Measurements from ENCODE around the gene CYP3A5. TPM values are rescaled to one million over a fixed set of nuclear protein-coding genes. Genes with fewer than 3 reads are reported as not detected.

Gene CYP3A5
- total and polyA plus RNA-seq, 2 of the 8 experiments (the other 6 are each of a cell fraction or from before 2014, with no cell fraction given), result 0.06 TPM; not detected in 1

DNA sequence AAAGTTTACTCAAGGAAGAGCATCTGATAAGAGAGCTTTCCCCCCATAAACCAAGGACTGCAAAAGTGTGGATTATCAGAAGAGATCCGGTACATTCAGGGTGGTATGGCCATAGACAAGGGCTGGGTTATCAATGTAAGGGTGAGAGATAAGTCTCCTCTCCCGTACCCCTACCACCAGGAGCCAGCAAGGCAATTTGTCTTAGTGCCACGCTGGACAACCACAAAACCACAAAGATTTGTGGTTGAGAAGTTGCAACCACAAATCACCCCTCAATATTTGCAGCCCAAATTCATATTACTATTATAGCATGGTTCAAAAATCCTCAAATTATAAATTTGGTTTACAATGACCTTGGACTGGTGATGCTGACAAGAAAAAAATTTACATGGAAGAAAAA, 65.3 kb downstream of the CYP3A5 start (continued):
- TF ChIP-seq, protein P1, sequence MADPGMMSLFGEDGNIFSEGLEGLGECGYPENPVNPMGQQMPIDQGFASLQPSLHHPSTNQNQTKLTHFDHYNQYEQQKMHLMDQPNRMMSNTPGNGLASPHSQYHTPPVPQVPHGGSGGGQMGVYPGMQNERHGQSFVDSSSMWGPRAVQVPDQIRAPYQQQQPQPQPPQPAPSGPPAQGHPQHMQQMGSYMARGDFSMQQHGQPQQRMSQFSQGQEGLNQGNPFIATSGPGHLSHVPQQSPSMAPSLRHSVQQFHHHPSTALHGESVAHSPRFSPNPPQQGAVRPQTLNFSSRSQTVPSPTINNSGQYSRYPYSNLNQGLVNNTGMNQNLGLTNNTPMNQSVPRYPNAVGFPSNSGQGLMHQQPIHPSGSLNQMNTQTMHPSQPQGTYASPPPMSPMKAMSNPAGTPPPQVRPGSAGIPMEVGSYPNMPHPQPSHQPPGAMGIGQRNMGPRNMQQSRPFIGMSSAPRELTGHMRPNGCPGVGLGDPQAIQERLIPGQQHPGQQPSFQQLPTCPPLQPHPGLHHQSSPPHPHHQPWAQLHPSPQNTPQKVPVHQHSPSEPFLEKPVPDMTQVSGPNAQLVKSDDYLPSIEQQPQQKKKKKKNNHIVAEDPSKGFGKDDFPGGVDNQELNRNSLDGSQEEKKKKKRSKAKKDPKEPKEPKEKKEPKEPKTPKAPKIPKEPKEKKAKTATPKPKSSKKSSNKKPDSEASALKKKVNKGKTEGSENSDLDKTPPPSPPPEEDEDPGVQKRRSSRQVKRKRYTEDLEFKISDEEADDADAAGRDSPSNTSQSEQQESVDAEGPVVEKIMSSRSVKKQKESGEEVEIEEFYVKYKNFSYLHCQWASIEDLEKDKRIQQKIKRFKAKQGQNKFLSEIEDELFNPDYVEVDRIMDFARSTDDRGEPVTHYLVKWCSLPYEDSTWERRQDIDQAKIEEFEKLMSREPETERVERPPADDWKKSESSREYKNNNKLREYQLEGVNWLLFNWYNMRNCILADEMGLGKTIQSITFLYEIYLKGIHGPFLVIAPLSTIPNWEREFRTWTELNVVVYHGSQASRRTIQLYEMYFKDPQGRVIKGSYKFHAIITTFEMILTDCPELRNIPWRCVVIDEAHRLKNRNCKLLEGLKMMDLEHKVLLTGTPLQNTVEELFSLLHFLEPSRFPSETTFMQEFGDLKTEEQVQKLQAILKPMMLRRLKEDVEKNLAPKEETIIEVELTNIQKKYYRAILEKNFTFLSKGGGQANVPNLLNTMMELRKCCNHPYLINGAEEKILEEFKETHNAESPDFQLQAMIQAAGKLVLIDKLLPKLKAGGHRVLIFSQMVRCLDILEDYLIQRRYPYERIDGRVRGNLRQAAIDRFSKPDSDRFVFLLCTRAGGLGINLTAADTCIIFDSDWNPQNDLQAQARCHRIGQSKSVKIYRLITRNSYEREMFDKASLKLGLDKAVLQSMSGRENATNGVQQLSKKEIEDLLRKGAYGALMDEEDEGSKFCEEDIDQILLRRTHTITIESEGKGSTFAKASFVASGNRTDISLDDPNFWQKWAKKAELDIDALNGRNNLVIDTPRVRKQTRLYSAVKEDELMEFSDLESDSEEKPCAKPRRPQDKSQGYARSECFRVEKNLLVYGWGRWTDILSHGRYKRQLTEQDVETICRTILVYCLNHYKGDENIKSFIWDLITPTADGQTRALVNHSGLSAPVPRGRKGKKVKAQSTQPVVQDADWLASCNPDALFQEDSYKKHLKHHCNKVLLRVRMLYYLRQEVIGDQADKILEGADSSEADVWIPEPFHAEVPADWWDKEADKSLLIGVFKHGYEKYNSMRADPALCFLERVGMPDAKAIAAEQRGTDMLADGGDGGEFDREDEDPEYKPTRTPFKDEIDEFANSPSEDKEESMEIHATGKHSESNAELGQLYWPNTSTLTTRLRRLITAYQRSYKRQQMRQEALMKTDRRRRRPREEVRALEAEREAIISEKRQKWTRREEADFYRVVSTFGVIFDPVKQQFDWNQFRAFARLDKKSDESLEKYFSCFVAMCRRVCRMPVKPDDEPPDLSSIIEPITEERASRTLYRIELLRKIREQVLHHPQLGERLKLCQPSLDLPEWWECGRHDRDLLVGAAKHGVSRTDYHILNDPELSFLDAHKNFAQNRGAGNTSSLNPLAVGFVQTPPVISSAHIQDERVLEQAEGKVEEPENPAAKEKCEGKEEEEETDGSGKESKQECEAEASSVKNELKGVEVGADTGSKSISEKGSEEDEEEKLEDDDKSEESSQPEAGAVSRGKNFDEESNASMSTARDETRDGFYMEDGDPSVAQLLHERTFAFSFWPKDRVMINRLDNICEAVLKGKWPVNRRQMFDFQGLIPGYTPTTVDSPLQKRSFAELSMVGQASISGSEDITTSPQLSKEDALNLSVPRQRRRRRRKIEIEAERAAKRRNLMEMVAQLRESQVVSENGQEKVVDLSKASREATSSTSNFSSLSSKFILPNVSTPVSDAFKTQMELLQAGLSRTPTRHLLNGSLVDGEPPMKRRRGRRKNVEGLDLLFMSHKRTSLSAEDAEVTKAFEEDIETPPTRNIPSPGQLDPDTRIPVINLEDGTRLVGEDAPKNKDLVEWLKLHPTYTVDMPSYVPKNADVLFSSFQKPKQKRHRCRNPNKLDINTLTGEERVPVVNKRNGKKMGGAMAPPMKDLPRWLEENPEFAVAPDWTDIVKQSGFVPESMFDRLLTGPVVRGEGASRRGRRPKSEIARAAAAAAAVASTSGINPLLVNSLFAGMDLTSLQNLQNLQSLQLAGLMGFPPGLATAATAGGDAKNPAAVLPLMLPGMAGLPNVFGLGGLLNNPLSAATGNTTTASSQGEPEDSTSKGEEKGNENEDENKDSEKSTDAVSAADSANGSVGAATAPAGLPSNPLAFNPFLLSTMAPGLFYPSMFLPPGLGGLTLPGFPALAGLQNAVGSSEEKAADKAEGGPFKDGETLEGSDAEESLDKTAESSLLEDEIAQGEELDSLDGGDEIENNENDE (IDR thresholded peaks at IDR 0.05; ENCODE audit: insufficient replicate concordance, low read length), result no peak
- TF ChIP-seq HDAC6 (IDR thresholded peaks at IDR 0.05; ENCODE audit: low read depth, low read length) (no peak), TAF1 (IDR thresholded peaks at IDR 0.05; ENCODE audit: low read depth, low read length) (no peak), NANOG (IDR thresholded peaks at IDR 0.05; ENCODE audit: insufficient read depth, low read depth, low read length, poor library complexity, severe bottlenecking) (no peak), NRF1 (IDR thresholded peaks at IDR 0.05; ENCODE audit: low read depth, low read length) (no peak), KDM5A (IDR thresholded peaks at IDR 0.05; ENCODE audit: low read length) (no peak), CBX5 (IDR thresholded peaks at IDR 0.05; ENCODE audit: low read depth, low read length) (no peak), MAX (IDR thresholded peaks at IDR 0.05) (no peak)
- TF ChIP-seq, protein P2, sequence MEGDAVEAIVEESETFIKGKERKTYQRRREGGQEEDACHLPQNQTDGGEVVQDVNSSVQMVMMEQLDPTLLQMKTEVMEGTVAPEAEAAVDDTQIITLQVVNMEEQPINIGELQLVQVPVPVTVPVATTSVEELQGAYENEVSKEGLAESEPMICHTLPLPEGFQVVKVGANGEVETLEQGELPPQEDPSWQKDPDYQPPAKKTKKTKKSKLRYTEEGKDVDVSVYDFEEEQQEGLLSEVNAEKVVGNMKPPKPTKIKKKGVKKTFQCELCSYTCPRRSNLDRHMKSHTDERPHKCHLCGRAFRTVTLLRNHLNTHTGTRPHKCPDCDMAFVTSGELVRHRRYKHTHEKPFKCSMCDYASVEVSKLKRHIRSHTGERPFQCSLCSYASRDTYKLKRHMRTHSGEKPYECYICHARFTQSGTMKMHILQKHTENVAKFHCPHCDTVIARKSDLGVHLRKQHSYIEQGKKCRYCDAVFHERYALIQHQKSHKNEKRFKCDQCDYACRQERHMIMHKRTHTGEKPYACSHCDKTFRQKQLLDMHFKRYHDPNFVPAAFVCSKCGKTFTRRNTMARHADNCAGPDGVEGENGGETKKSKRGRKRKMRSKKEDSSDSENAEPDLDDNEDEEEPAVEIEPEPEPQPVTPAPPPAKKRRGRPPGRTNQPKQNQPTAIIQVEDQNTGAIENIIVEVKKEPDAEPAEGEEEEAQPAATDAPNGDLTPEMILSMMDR (IDR thresholded peaks at IDR 0.05; ENCODE audit: control extremely low read depth in 1 of 3, insufficient read depth in 1 of 3, low read depth in 1 of 3, low read length in 3 of 3), result no peak

All from H1 (cell line).